Daoy (cell line): Measurements from ENCODE around the gene DNASE1. TPM values are rescaled to one million over a fixed set of nuclear protein-coding genes. Genes with fewer than 3 reads are reported as not detected.
"Not testable (repeated sequence)": the region's sequence is repeated elsewhere in the genome, so short reads cannot be mapped to it uniquely, and the experiment has no call there.

Experiments
- DNase-seq: peaks from one replicate; pipeline ENCODE4 v3.0.0-alpha.2; 2015; ENCODE audit warnings: low read depth
- total RNA-seq: library from RNA; depleted of rRNA; stranded (reverse); fragments of >200 nt; shearing (Covaris generic); gene quantifications from 2 replicates; pipeline ENCODE4 v1.2.3, GENCODE V29; 2014

DNASE1 gene
- total RNA-seq, 1 experiment from 2014 or later, result 3.2 TPM

GRCh38 chr16:3640632-3641501 lies 13.6 kb upstream of the DNASE1 start:
- no peak for DNase-seq

- no peak for DNase-seq
These were observed 12.6 kb upstream of the DNASE1 start for GRCh38 chr16:3641801-3642396.

- peak; percentile 37 for DNase-seq
These were observed 11.9 kb upstream of the DNASE1 start for GRCh38 chr16:3642397-3643094.

GRCh38 chr16:3643095-3643730 lies 11.3 kb upstream of the DNASE1 start:
- DNase-seq, result no peak

GRCh38 chr16:3645108-3645503 lies 9.4 kb upstream of the DNASE1 start:
- no peak for DNase-seq

GRCh38 chr16:3645504-3646347 lies 8.8 kb upstream of the DNASE1 start:
- no peak for DNase-seq

GRCh38 chr16:3646348-3646920 lies 8.1 kb upstream of the DNASE1 start:
- no peak for DNase-seq

GRCh38 chr16:3650631-3651265 lies 3.7 kb upstream of the DNASE1 start:
- DNase-seq, result no peak

- no peak for DNase-seq
These were observed 2.8 kb upstream of the DNASE1 start for GRCh38 chr16:3651461-3652372.

GRCh38 chr16:3652373-3653195 lies 1.9 kb upstream of the DNASE1 start:
- no peak for DNase-seq

GRCh38 chr16:3655030-3655395 lies 522 bp downstream of the DNASE1 start:
- DNase-seq, result no peak

GRCh38 chr16:3655396-3656159 lies 1.1 kb downstream of the DNASE1 start:
- no peak for DNase-seq

- DNase-seq, result not testable (repeated sequence)
These were observed 1.6 kb downstream of the DNASE1 start for GRCh38 chr16:3656160-3656490.

GRCh38 chr16:3656491-3657468 lies 2.3 kb downstream of the DNASE1 start:
- DNase-seq, result peak; percentile 17

- DNase-seq, result no peak
These were observed 4.8 kb downstream of the DNASE1 start for GRCh38 chr16:3659251-3659650.

GRCh38 chr16:3661311-3661710 lies 6.8 kb downstream of the DNASE1 start:
- DNase-seq, result no peak

- DNase-seq, result no peak
These were observed 7.4 kb downstream of the DNASE1 start for GRCh38 chr16:3661922-3662321.
